Naive B cell (primary cell): ENCODE data around the gene MEGF10. TPM values are rescaled to one million over a fixed set of nuclear protein-coding genes. Genes with fewer than 3 reads are reported as not detected.

ENCODE experiments used
- ATAC-seq, 2 donors: fragments of 150-1000 bp; cut with Tn5 transposase; 2 replicates each; pipeline ENCODE4 v1.10.0; 2021; ENCODE audit warnings: low read depth in 2 of 2, mild to moderate bottlenecking in 2 of 2, moderate library complexity in 2 of 2
- DNase-seq: peaks from one replicate; pipeline ENCODE4 v3.0.0; 2022
- H3K27ac Mint-ChIP-seq, 6 donors: one replicate each; pipeline ENCODE4 v1.8.0; 2020 to 2022; ENCODE audit warnings: mild to moderate bottlenecking in 6 of 6, mixed read lengths in 6 of 6, moderate library complexity in 5 of 6, inconsistent platforms in 2 of 6
- H3K27me3 Mint-ChIP-seq, 3 donors: one replicate each; pipeline ENCODE4 v1.8.0; 2021 to 2022; ENCODE audit warnings: mixed read lengths in 3 of 3, mild to moderate bottlenecking in 1 of 3
- H3K36me3 Mint-ChIP-seq, 2 donors: one replicate each; pipeline ENCODE4 v1.8.0; 2020 to 2022; ENCODE audit warnings: mixed read lengths in 2 of 2, inconsistent platforms in 1 of 2, mild to moderate bottlenecking in 1 of 2
- H3K4me1 Mint-ChIP-seq, 3 donors: one replicate each; pipeline ENCODE4 v1.8.0; 2020 to 2022; ENCODE audit warnings: mixed read lengths in 3 of 3, inconsistent platforms in 1 of 3, mild to moderate bottlenecking in 1 of 3, moderate library complexity in 1 of 3
- H3K4me3 Mint-ChIP-seq, 8 donors: one replicate each; pipeline ENCODE4 v1.8.0; 2020 to 2022; ENCODE audit warnings: mild to moderate bottlenecking in 8 of 8, mixed read lengths in 8 of 8, moderate library complexity in 8 of 8, inconsistent platforms in 2 of 8
- H3K9me3 Mint-ChIP-seq, 7 donors: one replicate each; pipeline ENCODE4 v1.8.0; 2020 to 2022; ENCODE audit warnings: mixed read lengths in 7 of 7, mild to moderate bottlenecking in 5 of 7, inconsistent platforms in 2 of 7, moderate library complexity in 1 of 7
- polyA plus RNA-seq, 6 donors: library from polyadenylated mRNA; unstranded; fragments of 300-500 nt; fragmentation: Illumina TruSeq; gene quantifications; one replicate each; pipeline ENCODE4 v1.2.3, GENCODE V29; 2021; ENCODE audit warnings: low read depth in 6 of 6

The MEGF10 gene
- polyA plus RNA-seq, 6 donors from 2014 or later, result 0.03 TPM; not detected in 5

GRCh38 chr5:127373858-127374491, 83.4 kb downstream of the MEGF10 start:
- DNase-seq (no peak), ATAC-seq (no peak)
- H3K27ac Mint-ChIP-seq, result no peak overlapping the region
- H3K9me3 Mint-ChIP-seq, result peaks cover 0 to 16% (median 3%) of the 10 kb centered on the region in 7 donors
- peaks cover under 1 to 10% (median 9%) of the 10 kb centered on the region in 3 donors for H3K27me3 Mint-ChIP-seq
- no peaks in the 10 kb centered on the region for H3K4me1 Mint-ChIP-seq
- no peaks in the 10 kb centered on the region for H3K36me3 Mint-ChIP-seq
- H3K4me3 Mint-ChIP-seq, result no peak overlapping the region

GRCh38 chr5:127375124-127375523, 84.5 kb downstream of the MEGF10 start:
- no peak for ATAC-seq
- Mint-ChIP-seq H3K9me3 (peaks cover 0 to 16% (median 5%) of the 10 kb centered on the region in 7 donors), H3K27ac (no peak overlapping the region)

GRCh38 chr5:127375544-127376091, 85.0 kb downstream of the MEGF10 start:
- Mint-ChIP-seq H3K4me1 (no peaks in the 10 kb centered on the region), H3K9me3 (peaks cover 0 to 16% (median 5%) of the 10 kb centered on the region in 7 donors), H3K27me3 (peaks cover 5 to 16% (median 9%) of the 10 kb centered on the region in 3 donors), H3K4me3 (no peak overlapping the region), H3K36me3 (no peaks in the 10 kb centered on the region), H3K27ac (no peak overlapping the region)
- ATAC-seq, result no peak
- no peak for DNase-seq

More at GRCh38 chr5:127375124-127375523, 84.5 kb downstream of the MEGF10 start:
- no peaks in the 10 kb centered on the region for H3K36me3 Mint-ChIP-seq
- H3K27me3 Mint-ChIP-seq, result peaks cover 5 to 16% (median 9%) of the 10 kb centered on the region in 3 donors
- H3K4me1 Mint-ChIP-seq, result no peaks in the 10 kb centered on the region
- H3K4me3 Mint-ChIP-seq, result no peak overlapping the region
- no peak for DNase-seq

GRCh38 chr5:127377651-127378050, 87.1 kb downstream of the MEGF10 start:
- no peak overlapping the region for H3K4me3 Mint-ChIP-seq
- ATAC-seq, result no peak

GRCh38 chr5:127385936-127386335, 95.3 kb downstream of the MEGF10 start:
- H3K4me3 Mint-ChIP-seq, result no peak overlapping the region
- no peak for ATAC-seq
- no peaks in the 10 kb centered on the region for H3K9me3 Mint-ChIP-seq
- no peaks in the 10 kb centered on the region for H3K4me1 Mint-ChIP-seq
- peaks cover 0 to 3% (median 0%) of the 10 kb centered on the region in 3 donors for H3K27me3 Mint-ChIP-seq
- H3K27ac Mint-ChIP-seq, result no peak overlapping the region
- no peaks in the 10 kb centered on the region for H3K36me3 Mint-ChIP-seq
- no peak for DNase-seq

More at GRCh38 chr5:127377651-127378050, 87.1 kb downstream of the MEGF10 start:
- H3K9me3 Mint-ChIP-seq, result peaks cover 0 to 16% (median 5%) of the 10 kb centered on the region in 7 donors
- H3K36me3 Mint-ChIP-seq, result no peaks in the 10 kb centered on the region
- DNase-seq, result no peak
- H3K27me3 Mint-ChIP-seq, result peaks cover under 1 to 16% (median 5%) of the 10 kb centered on the region in 3 donors
- H3K4me1 Mint-ChIP-seq, result no peaks in the 10 kb centered on the region
- no peak overlapping the region for H3K27ac Mint-ChIP-seq

GRCh38 chr5:127386557-127386956, 96.0 kb downstream of the MEGF10 start:
- DNase-seq, result no peak
- Mint-ChIP-seq H3K36me3 (no peaks in the 10 kb centered on the region), H3K4me1 (no peaks in the 10 kb centered on the region), H3K9me3 (no peaks in the 10 kb centered on the region), H3K4me3 (no peak overlapping the region), H3K27ac (no peak overlapping the region), H3K27me3 (peaks cover 0 to 3% (median 0%) of the 10 kb centered on the region in 3 donors)
- no peak for ATAC-seq

GRCh38 chr5:127389601-127390000, 99.0 kb downstream of the MEGF10 start:
- no peaks in the 10 kb centered on the region for H3K9me3 Mint-ChIP-seq
- H3K4me1 Mint-ChIP-seq, result no peaks in the 10 kb centered on the region
- H3K27me3 Mint-ChIP-seq, result peaks cover 0 to 7% (median 0%) of the 10 kb centered on the region in 3 donors
- no peak for ATAC-seq
- no peak overlapping the region for H3K4me3 Mint-ChIP-seq
- no peak overlapping the region for H3K27ac Mint-ChIP-seq
- H3K36me3 Mint-ChIP-seq, result no peaks in the 10 kb centered on the region
- DNase-seq, result no peak

- no peak for ATAC-seq
- no peak overlapping the region for H3K4me3 Mint-ChIP-seq
- no peaks in the 10 kb centered on the region for H3K36me3 Mint-ChIP-seq
- no peaks in the 10 kb centered on the region for H3K4me1 Mint-ChIP-seq
- DNase-seq, result no peak
- H3K27ac Mint-ChIP-seq, result no peak overlapping the region
- H3K9me3 Mint-ChIP-seq, result no peaks in the 10 kb centered on the region
- H3K27me3 Mint-ChIP-seq, result peaks cover 7 to 16% (median 7%) of the 10 kb centered on the region in 3 donors
These were observed 102.2 kb downstream of the MEGF10 start for GRCh38 chr5:127392762-127393161.

GRCh38 chr5:127396490-127397155, 106.0 kb downstream of the MEGF10 start:
- ATAC-seq (no peak), DNase-seq (no peak)
- H3K27ac Mint-ChIP-seq, result no peak overlapping the region
- peaks cover 4 to 22% (median 7%) of the 10 kb centered on the region in 3 donors for H3K27me3 Mint-ChIP-seq
- peaks cover 0 to 2% (median 0%) of the 10 kb centered on the region in 7 donors for H3K9me3 Mint-ChIP-seq
- no peaks in the 10 kb centered on the region for H3K36me3 Mint-ChIP-seq
- H3K4me1 Mint-ChIP-seq, result no peaks in the 10 kb centered on the region
- H3K4me3 Mint-ChIP-seq, result no peak overlapping the region

GRCh38 chr5:127398508-127398907, 107.9 kb downstream of the MEGF10 start:
- Mint-ChIP-seq H3K36me3 (no peaks in the 10 kb centered on the region), H3K4me1 (no peaks in the 10 kb centered on the region), H3K9me3 (peaks cover 0 to 3% (median under 1%) of the 10 kb centered on the region in 7 donors), H3K4me3 (no peak overlapping the region), H3K27ac (no peak overlapping the region), H3K27me3 (peaks cover 4 to 22% (median 10%) of the 10 kb centered on the region in 3 donors)
- ATAC-seq (no peak), DNase-seq (no peak)

GRCh38 chr5:127399068-127399467, 108.5 kb downstream of the MEGF10 start:
- H3K27me3 Mint-ChIP-seq, result peaks cover 3 to 22% (median 13%) of the 10 kb centered on the region in 3 donors
- H3K9me3 Mint-ChIP-seq, result peaks cover 0 to 4% (median 2%) of the 10 kb centered on the region in 7 donors
- no peaks in the 10 kb centered on the region for H3K36me3 Mint-ChIP-seq
- H3K4me3 Mint-ChIP-seq, result no peak overlapping the region
- H3K27ac Mint-ChIP-seq, result no peak overlapping the region
- DNase-seq (no peak), ATAC-seq (no peak)
- no peaks in the 10 kb centered on the region for H3K4me1 Mint-ChIP-seq

GRCh38 chr5:127400539-127400938, 109.9 kb downstream of the MEGF10 start:
- H3K27ac Mint-ChIP-seq, result no peak overlapping the region
- no peaks in the 10 kb centered on the region for H3K4me1 Mint-ChIP-seq
- DNase-seq (no peak), ATAC-seq (no peak)
- peaks cover 0 to 22% (median 13%) of the 10 kb centered on the region in 3 donors for H3K27me3 Mint-ChIP-seq
- H3K4me3 Mint-ChIP-seq, result no peak overlapping the region
- H3K9me3 Mint-ChIP-seq, result peaks cover 0 to 4% (median 2%) of the 10 kb centered on the region in 7 donors
- no peaks in the 10 kb centered on the region for H3K36me3 Mint-ChIP-seq

GRCh38 chr5:127400946-127401670, 110.5 kb downstream of the MEGF10 start:
- H3K4me1 Mint-ChIP-seq, result no peaks in the 10 kb centered on the region
- H3K36me3 Mint-ChIP-seq, result no peaks in the 10 kb centered on the region
- no peak overlapping the region for H3K27ac Mint-ChIP-seq
- peaks cover 0 to 17% (median 8%) of the 10 kb centered on the region in 3 donors for H3K27me3 Mint-ChIP-seq
- no peak for DNase-seq
- H3K9me3 Mint-ChIP-seq, result peaks cover 0 to 4% (median 2%) of the 10 kb centered on the region in 7 donors
- no peak for ATAC-seq
- no peak overlapping the region for H3K4me3 Mint-ChIP-seq
